Measurements from ENCODE around the gene TSPAN4.

- TF ChIP-seq POLR2A (IDR thresholded peaks at IDR 0.05) (no peak), CTCF (IDR thresholded peaks at IDR 0.05) (no peak), POLR2AphosphoS5 (IDR thresholded peaks at IDR 0.05) (no peak), EP300 (IDR thresholded peaks at IDR 0.05) (no peak)
Observed at GRCh38 chr11:811446-812245, 31.0 kb upstream of the TSPAN4 start.
